Bone marrow (tissue), 2 donors: ENCODE results near the gene ODC1.

Experiments used
- DNase-seq, 2 donors: peaks; one replicate each; lab custom pipeline; 2025; lab: John Stamatoyannopoulos, UW

ODC1 gene

DNA sequence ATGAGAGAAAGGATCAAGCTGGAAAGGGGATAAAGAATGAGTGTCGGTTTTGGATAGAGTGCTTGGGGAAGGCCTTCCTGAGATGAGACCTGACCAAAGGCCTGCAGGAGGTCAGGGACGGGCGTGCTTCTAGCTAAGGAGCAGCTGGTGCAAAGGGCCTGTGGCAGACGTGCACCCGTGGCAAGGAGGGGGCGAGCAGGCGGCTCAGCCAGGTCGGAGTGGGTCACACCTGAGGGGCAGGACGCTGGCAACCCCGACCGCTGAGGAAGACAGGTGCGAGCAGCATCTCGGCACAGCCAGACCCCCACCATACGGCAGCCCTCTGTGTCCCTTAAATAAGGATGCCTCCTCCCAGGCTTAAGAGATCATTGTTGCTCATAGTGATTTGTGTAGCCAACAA is 48.1 kb downstream of the ODC1 start:
- no peak for DNase-seq

DNA sequence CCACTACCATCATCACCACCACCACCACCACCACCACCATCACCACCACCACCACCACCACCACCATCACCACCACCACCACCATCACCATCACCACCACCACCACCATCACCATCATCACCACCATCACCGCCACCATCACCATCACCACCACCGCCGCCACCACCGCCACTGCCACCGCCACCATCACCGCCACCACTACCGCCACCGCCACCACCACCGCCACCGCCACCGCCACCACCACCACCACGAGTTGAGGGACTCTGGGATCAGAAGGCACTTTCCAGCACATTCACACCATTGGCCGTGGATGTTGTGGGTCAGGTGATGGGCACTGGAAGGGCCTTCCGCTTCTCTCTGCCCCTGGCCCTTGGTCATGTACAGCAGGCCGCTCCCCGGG is 48.8 kb downstream of the ODC1 start:
- no peak for DNase-seq

DNA sequence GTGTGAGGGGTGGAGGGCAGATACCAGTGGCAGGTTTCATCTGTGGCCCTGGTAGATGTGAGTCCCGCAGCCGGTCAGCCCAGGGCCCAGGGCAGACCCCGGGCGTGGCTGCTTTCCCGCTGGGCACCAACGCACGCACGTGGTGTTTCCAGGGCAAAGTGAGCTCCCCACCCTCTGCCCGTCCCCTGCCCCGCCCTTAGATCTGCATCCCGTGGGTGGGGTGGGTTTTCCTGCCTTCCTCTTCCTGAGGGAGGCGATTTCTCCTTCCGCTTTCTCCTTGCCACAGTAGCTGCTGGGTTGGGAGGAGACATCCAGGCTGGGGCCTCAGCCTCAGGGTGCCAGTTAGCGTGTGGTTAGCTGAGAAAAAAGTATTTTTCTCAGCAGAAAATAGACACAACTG is 49.6 kb downstream of the ODC1 start:
- no peak for DNase-seq

DNA sequence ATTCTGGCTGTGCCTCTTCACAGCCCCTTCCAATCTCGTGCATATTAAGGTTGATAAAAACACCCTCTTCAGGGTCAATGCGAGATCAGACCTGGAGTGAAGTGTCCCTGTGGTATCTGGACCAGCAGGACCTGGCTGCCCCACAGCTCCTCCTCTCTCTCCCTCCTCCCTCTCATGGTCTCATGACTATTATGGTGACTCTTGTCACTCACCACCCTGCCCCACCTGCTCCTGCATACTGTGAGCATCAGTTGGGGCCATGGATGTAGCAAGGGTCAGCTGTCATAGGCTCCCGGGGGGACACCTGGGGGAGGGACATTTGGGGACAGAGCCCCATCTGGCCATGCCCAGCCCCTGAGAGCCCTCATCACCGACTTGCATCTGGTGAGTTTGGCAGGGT is 50.2 kb downstream of the ODC1 start:
- no peak for DNase-seq

DNA sequence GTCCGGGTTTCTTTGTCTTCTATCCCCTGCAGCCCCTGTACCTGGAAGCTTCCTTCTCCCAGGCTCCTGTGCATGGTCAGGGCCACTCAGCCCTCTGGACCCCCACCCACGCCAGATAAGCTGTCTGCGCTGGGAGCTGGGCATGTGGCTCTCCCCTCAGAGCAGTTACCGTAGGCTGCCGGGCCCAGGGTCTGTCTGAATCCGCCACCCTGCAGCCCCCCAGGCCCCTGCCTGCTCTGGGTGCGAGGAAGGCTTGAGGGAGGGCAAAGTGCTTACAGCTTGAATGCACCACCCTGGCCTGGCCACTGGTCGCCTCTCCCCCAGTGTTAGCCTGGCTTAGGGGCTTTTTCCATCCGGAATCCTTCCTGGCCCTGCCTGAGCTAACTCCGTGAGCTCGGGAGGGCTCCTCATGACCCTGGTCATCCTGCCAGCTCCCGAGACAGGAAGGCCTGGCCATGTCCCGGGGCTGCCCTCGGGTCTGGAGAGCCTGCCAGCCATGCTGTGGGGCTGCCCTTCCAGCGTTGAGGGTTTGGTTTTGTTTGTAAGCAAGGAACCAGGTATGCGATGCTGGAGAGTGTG is 50.7 kb downstream of the ODC1 start:
- DNase-seq = no peak

DNA sequence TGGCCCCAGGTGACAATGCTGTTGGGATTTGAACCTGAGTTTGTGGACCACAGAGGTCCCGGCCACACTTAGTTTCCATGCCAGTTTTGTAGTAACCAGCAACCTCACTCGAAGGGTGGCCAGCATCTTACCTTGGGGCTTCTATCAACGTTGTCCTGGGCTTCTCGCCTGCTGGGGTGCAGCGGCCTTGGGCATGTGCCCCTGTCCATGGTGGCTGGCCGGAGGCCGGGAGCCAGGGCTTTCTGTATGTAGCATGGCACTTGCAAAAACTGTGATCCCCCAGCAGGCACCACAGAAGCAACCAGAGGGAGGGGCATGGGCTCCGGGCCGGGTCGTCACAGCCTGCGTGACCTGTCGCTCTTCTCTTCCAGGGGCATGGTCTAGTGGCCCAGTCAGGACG is 51.7 kb downstream of the ODC1 start:
- DNase-seq = no peak

DNA sequence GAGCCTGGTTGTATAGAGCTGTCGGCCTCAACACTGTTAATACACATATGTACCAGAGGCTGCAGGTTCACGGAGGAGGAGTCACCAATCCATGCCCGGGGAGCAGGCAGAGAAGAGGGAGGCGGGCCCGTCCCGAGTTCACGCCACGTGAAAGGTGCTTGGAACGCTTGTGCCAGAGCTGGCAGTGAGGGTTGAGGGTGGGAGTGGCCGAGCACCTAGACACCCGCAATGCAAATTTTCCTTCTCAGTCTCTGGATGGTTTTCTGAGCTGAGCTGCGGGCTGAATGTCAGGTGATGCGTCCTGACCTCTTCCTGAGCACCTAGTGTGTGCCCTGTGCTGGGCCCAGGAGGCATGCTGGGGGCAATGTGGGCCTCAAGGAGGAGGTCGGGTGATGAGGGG is 52.2 kb downstream of the ODC1 start:
- no peak for DNase-seq

DNA sequence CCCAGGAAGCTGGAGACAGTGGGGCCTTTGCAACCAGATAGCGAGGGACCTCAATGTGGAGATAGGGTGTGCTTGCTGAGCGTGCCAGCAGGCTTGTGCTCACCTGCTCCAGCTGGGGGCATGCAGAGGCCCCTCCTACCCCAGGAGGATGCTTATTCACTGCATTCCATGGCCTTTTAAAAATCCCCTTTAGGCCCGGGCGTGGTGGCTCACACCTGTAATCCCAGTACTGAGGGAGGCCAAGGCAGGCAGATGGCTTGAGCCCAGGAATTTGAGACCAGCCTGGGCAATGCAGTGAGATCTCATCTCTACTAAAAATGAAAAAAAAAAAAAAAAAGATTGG is 54.5 kb downstream of the ODC1 start:
- DNase-seq = no peak

DNA sequence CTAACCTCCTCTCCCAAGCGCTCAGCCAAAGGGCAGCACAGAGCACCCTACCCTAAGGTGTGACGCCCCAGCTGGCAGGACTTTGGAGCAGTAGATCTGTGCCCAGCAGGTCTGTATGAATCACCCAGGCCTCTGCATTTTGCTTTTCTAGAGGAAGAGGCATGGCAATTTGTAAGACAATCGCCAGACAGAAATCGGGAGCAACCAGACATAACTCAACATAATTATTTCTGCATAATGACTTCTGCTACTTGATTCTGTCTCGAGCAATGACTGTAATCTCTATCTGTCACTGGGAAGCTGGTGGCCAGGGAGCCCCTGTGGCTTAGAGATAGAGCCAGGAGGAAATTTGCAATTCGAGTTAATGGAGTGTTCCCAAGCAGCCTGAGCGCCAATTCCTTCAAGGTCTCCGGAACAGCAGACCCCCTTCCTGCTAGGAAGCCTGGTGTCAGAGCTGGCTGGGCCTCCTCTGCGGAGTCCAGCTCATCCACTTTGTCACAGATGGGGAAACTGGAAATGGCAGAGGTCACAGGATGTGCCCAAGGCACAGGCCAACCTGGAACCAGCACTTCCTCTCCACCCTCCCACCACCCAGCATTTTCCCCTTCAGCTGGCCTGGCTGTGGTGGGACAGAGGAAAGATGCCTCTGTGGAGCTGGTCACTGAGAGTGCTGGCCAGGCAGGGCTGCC is 55.0 kb downstream of the ODC1 start:
- no peak for DNase-seq

DNA sequence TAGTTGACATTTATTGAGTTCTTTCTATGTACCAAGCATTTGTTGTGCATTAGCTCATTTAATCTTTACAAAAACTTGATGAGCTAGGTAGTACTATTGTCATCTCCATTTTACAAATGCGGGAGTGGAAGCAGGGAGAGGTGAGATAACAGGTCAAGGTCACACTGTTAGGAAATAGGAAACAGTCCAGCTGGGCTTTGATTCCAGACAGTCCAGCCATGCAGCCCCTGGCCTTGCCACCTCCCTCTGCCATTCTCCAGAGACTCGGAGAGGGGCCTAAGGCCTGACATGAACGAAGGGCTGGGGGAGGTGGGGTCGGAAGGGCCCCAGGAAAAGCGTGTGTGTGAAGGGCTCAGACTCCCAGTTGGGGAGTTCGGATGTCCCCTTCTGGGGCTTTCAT is 55.6 kb downstream of the ODC1 start:
- no peak for DNase-seq

DNA sequence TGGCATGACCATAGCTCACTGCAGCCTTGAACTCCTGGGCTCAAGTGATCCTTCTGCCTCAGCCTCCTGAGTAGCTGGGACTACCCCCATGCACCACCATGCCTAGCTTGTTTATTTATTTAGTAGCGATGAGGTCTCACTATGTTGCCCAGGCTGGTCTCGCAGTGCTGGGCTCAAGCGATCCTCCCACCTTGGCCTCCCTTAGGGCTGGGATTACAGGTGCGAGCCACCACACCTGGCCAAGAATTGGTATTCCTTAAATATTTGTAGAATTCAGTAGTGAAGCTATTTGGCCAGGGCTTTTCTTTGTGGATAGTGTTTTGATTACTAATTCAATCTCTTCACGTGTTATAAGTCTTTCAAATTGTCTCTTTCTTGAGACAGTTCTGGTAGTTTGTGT is 56.0 kb downstream of the ODC1 start:
- no peak for DNase-seq

DNA sequence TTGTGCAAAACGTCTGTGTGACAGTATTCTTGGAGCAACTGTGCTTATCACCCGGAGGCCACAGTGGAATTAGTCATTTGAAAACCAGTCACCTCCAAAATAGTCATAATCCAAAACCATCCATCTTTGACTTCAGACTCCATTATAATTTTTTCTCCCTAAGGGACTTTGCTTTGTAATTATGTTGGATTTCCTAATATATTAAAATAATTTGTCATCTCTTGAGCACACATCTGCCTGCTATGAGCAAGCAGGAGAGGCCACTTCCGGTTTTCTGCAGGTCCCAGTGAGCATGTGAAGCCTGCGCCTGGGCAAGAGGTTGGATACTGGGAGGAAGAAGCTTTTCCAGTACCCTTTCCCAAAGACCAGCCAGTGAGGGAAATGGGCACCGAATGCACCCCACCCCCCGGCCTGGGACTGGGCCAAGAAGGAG is 57.7 kb downstream of the ODC1 start:
- DNase-seq = no peak
